Osteocyte (in vitro differentiated cells): ENCODE results near the gene PREX1. TPM values are rescaled to one million over a fixed set of nuclear protein-coding genes. Genes with fewer than 3 reads are reported as not detected.

ENCODE experiments used
- DNase-seq: peaks from one replicate; pipeline ENCODE4 v3.0.0; 2021; ENCODE audit warnings: mixed read lengths; ENCODE audit not compliant: unreplicated experiment; ENCODE audit errors: extremely low spot score
- H3K27ac Mint-ChIP-seq: one replicate; pipeline ENCODE4 v1.8.0; 2021; ENCODE audit warnings: mild to moderate bottlenecking, mixed read lengths; ENCODE audit not compliant: unreplicated experiment
- H3K27me3 Mint-ChIP-seq: one replicate; pipeline ENCODE4 v1.8.0; 2021; ENCODE audit warnings: mixed read lengths; ENCODE audit not compliant: unreplicated experiment
- H3K36me3 Mint-ChIP-seq: one replicate; pipeline ENCODE4 v1.8.0; 2021; ENCODE audit warnings: mixed read lengths; ENCODE audit not compliant: unreplicated experiment
- H3K4me1 Mint-ChIP-seq: one replicate; pipeline ENCODE4 v1.8.0; 2021; ENCODE audit warnings: mixed read lengths; ENCODE audit not compliant: unreplicated experiment
- H3K4me3 Mint-ChIP-seq: one replicate; pipeline ENCODE4 v1.8.0; 2021; ENCODE audit warnings: mild to moderate bottlenecking, moderate library complexity, mixed read lengths; ENCODE audit not compliant: unreplicated experiment
- H3K9me3 Mint-ChIP-seq: one replicate; pipeline ENCODE4 v1.8.0; 2021; ENCODE audit warnings: mixed read lengths; ENCODE audit not compliant: unreplicated experiment
- total RNA-seq: library from RNA; stranded (reverse); gene quantifications from 2 replicates; pipeline ENCODE4 v1.2.1, GENCODE V29; 2021
- TF ChIP-seq, protein P1 (sequence below): fragments of 200-600 bp; sonication (generic); IDR thresholded peaks from 2 replicates; pipeline ENCODE4 v1.5.0; 2021; ENCODE audit warnings: antibody characterized with exemption, mild to moderate bottlenecking, moderate library complexity

PREX1 gene
- total RNA-seq, 1 donor from 2014 or later = 24.2 TPM

DNA sequence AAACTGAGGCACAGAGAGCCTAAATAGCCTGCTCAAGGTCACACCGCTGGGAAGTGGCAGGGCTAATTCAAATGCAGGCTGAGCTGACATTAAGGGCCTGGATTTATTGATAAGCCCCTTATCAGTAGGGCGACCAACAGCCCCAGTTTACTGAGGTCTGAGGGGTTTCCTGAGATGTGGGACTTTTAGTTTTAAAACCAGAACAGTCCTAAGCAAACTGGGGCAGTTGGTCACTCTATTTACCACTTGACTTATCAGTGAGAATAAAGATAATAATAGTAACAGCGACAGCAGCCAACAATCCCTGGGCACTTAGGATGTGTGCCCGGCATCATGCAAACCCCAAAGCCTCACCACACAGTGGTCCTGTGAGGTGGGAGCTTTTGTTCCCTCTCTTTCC lies 27.6 kb downstream of the PREX1 start:
- Mint-ChIP-seq H3K36me3 (peaks cover 2% of the 10 kb centered on the region), H3K4me3 (no peak overlapping the region), H3K27me3 (no peaks in the 10 kb centered on the region), H3K9me3 (no peaks in the 10 kb centered on the region), H3K4me1 (peaks cover 6% of the 10 kb centered on the region), H3K27ac (no peak overlapping the region)
- DNase-seq = no peak
- TF ChIP-seq, protein P1, sequence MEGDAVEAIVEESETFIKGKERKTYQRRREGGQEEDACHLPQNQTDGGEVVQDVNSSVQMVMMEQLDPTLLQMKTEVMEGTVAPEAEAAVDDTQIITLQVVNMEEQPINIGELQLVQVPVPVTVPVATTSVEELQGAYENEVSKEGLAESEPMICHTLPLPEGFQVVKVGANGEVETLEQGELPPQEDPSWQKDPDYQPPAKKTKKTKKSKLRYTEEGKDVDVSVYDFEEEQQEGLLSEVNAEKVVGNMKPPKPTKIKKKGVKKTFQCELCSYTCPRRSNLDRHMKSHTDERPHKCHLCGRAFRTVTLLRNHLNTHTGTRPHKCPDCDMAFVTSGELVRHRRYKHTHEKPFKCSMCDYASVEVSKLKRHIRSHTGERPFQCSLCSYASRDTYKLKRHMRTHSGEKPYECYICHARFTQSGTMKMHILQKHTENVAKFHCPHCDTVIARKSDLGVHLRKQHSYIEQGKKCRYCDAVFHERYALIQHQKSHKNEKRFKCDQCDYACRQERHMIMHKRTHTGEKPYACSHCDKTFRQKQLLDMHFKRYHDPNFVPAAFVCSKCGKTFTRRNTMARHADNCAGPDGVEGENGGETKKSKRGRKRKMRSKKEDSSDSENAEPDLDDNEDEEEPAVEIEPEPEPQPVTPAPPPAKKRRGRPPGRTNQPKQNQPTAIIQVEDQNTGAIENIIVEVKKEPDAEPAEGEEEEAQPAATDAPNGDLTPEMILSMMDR = no peak

DNA sequence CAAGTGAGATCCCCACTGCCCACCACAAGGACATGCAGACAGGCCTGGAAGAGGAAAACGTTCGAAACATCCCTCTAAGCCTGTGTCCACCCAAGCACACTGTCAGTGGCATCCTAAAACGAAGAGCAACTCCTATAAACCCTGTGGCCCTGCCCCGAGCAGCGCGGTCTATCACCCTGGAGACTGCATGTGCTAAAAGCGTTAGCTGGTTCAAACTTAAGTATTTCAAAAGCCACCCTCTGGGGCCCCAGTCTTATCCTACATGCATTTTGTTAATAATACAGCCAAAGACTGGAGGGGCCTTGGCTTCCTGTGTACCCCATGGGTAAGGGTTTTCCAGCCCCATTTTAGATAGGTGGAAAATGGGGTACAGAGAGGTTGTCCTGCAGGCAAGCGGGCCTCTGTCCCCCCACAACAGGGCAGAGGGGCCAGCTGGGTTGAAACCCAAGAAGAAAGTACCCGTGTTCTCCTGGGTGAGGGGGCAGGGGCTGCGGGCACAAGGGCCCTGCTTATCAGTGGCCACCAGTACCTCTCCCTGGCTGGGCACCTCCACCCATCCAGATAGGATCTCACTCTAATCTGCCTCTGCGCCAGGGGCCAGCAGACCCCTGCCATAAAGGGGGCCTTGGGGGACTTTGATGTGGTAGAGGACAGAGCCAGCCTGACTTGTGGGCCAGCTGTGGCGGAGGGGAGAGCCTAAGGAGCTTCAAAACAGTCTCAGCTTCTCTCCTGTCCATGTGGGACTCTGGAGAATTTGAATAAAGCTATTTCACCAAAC lies 28.3 kb downstream of the PREX1 start:
- Mint-ChIP-seq H3K27me3 (no peaks in the 10 kb centered on the region), H3K9me3 (no peaks in the 10 kb centered on the region), H3K27ac (no peak overlapping the region), H3K36me3 (no peaks in the 10 kb centered on the region), H3K4me3 (no peak overlapping the region), H3K4me1 (peaks cover 8% of the 10 kb centered on the region)
- DNase-seq = no peak
- TF ChIP-seq, protein P1 = no peak

DNA sequence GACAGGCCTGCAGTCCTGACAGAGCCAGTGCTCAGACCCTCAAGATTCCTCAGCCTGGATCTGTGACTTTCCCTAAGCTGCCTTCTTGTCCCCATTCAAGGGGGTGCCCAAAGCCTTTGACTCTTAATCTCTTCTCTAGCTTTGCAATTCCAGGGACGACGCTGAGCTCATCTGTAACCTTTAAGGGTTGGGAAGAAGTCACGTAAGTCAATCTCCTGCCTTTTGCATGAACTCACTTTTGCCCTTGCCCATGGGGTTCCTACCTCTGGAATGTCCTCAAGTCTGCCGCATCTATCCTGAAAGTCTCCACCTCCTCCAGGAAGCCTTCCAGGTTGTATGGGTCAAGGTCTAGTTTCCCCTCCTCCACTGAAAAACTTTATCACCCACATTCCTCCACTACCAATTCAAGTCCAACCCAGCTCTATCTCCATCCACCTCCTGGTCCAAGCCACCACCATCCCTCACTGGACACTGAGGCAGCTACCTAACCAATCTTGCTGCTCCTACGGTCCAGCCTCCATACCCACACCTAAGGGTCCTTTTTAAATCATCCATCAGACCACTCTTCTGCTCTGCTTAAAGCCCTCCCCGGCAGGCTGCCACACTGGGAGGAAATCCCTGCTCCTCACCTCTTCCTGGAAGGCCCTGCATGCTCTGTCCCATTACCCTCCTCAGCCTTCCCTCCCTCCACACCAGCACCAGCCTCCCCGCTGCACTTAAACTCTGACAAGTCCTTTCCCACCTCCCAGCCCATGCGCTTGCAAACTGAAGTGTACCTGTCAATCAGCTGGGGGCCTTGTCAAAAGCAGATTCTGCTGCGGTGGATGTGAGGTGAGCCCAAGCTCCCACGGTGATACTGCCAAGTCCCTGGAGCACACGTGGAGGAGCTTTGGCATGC lies 29.7 kb downstream of the PREX1 start:
- DNase-seq = no peak
- Mint-ChIP-seq H3K27me3 (no peaks in the 10 kb centered on the region), H3K36me3 (no peaks in the 10 kb centered on the region), H3K4me1 (peaks cover 22% of the 10 kb centered on the region), H3K9me3 (no peaks in the 10 kb centered on the region), H3K4me3 (no peak overlapping the region), H3K27ac (no peak overlapping the region)
- TF ChIP-seq, protein P1 = no peak

DNA sequence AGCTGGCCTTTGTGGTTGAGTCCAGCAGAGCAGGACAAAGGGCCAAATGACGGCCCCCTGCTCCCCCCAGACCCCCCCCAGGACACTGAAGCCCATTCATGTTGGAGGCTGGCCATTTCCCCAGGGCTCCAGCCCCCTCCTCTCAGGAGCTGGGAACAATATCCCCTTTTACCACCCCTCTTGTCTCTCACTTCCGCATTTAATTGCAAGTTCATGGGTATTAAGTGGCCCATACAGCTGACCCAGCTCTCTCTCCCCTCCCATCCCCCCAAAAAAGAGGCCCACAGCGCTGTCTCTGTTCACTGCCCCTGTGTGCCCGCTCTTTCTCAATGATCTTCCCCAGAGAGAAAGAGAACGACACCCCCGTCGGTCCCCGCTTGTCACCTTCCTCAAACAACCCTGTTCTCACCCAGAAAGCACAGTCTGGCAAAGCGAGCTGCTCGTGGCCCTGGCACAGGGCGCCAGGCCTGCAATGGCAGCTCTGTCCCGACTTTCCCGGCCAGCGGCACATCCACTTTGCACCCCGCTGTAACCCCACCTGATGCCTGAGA lies 30.4 kb downstream of the PREX1 start:
- Mint-ChIP-seq H3K4me1 (peaks cover 24% of the 10 kb centered on the region), H3K9me3 (no peaks in the 10 kb centered on the region), H3K27ac (no peak overlapping the region), H3K36me3 (no peaks in the 10 kb centered on the region), H3K4me3 (no peak overlapping the region), H3K27me3 (no peaks in the 10 kb centered on the region)
- TF ChIP-seq, protein P1 = no peak
- DNase-seq = no peak

DNA sequence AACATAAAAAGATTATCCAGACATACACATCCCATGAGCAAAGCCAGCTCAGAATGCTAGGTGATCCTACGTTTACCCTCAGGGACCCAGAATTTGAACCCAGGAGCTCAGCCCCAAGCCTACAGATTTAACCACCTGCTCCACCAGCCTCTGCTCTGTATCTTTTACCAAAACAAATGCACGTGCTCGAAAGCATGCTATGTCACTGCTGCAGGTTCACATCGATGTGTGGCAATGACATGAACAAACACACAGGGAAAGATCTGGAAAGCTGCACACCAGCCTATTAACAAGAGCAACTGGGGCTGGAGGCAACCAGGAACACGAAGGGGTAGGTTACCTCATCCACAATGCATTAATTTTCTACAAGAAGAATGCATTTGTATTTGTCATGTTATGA lies 32.1 kb downstream of the PREX1 start:
- Mint-ChIP-seq H3K4me1 (peaks cover 40% of the 10 kb centered on the region), H3K36me3 (no peaks in the 10 kb centered on the region), H3K9me3 (no peaks in the 10 kb centered on the region), H3K27me3 (no peaks in the 10 kb centered on the region), H3K4me3 (no peak overlapping the region), H3K27ac (no peak overlapping the region)
- TF ChIP-seq, protein P1 = no peak
- no peak for DNase-seq
